Calu3 (cell line): ENCODE data around the gene SPDYE16. TPM values are rescaled to one million over a fixed set of nuclear protein-coding genes. Genes with fewer than 3 reads are reported as not detected.
"Not testable (repeated sequence)": the region's sequence is repeated elsewhere in the genome, so short reads cannot be mapped to it uniquely, and the experiment has no call there.

Experiments
- Bru-seq: library from RNA; stranded (reverse); fragments of 400-500 nt; gene quantifications from one replicate; lab custom pipeline; 2021; lab: Mats Ljungman, UMichigan
- BruChase-seq, 2 experiments: library from RNA; stranded (reverse); fragments of 400-500 nt; gene quantifications; one replicate each; lab custom pipeline; 2021; lab: Mats Ljungman, UMichigan
- BruUV-seq: library from RNA; stranded (reverse); fragments of 400-500 nt; replicated peaks from 2 replicates; lab custom pipeline; 2021; lab: Mats Ljungman, UMichigan
- CTCF ChIA-PET: fragments of 300-600 bp; sonication (Branson Sonifier 250); formaldehyde crosslinking; loops from one replicate; lab custom pipeline; 2022; ENCODE audit warnings: antibody characterized with exemption; lab: Charles Lee
- DNase-seq: peaks from one replicate; pipeline ENCODE4 v3.0.0; 2022
- H3K27ac Mint-ChIP-seq: one replicate; pipeline ENCODE4 v1.8.0; 2022; ENCODE audit warnings: mixed read lengths; ENCODE audit not compliant: unreplicated experiment
- H3K27me3 Mint-ChIP-seq: one replicate; pipeline ENCODE4 v1.8.0; 2022; ENCODE audit warnings: mixed read lengths; ENCODE audit not compliant: unreplicated experiment
- H3K36me3 Mint-ChIP-seq: one replicate; pipeline ENCODE4 v1.8.0; 2022; ENCODE audit warnings: mild to moderate bottlenecking, moderate library complexity, mixed read lengths; ENCODE audit not compliant: insufficient read depth, unreplicated experiment
- H3K4me1 Mint-ChIP-seq: one replicate; pipeline ENCODE4 v1.8.0; 2022; ENCODE audit warnings: mild to moderate bottlenecking, low read depth, mixed read lengths; ENCODE audit not compliant: unreplicated experiment
- H3K4me3 Mint-ChIP-seq: one replicate; pipeline ENCODE4 v1.8.0; 2022; ENCODE audit warnings: mild to moderate bottlenecking, low read depth, moderate library complexity, mixed read lengths; ENCODE audit not compliant: unreplicated experiment
- H3K9me3 Mint-ChIP-seq: one replicate; pipeline ENCODE4 v1.8.0; 2022; ENCODE audit warnings: low read depth, mixed read lengths; ENCODE audit not compliant: unreplicated experiment
- intact Hi-C: fragments of 100-400 bp; cut with micrococcal nuclease; formaldehyde crosslinking; loops from one replicate; pipeline ENCODE4 v1.10.0; 2022; ENCODE audit not compliant: unreplicated experiment
- long read RNA-seq: library from polyadenylated mRNA; stranded (forward); transcript quantifications from one replicate; pipeline ENCODE4 v2.0.0, GENCODE V29; 2022
- total RNA-seq: library from RNA; stranded (reverse); gene quantifications from 2 replicates; pipeline ENCODE4 v1.2.3, GENCODE V29; 2022

The SPDYE16 gene, protein sequence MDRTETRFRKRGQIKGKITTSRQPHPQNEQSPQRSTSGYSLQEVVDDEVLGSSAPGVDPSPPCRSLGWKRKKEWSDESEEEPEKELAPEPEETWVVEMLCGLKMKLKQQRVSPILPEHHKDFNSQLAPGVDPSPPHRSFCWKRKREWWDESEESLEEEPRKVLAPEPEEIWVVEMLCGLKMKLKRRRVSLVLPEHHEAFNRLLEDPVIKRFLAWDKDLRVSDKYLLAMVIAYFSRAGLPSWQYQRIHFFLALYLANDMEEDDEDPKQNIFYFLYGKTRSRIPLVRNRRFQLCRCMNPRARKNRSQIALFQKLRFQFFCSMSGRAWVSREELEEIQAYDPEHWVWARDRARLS
- not detected in 2 replicates for total RNA-seq
- percentile 11 among the genes with signal in this experiment for Bru-seq, nascent RNA
- BruChase-seq, experiment 1, labeled RNA remaining after a 6-hour chase = not detected
- percentile 9 among the genes with signal in this experiment for BruChase-seq, experiment 2, labeled RNA remaining after a 2-hour chase
- long read RNA-seq, partial matches to known transcripts = 0 of 3 reads
- long read RNA-seq, other reads (novel, unspliced or antisense) = 3 of 3 reads

DNA sequence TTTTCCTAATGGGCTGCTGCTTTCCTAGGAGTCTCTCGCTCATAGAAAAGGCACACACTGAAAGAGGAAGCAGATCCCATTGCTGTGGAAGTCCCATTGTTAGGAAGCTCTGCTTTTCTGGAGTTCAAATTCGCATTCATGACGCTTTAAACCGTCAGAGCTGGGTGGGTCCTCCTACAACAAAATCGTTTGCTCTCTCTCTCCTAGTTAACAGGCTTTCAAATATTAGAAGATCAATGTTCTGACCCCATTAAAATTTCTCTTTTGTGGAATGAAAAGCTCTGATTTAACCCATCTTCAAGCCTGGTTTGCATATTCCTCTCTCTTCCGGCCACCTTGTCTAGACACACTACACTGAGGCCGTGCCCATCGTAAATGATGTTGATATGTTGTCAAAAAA is at the start of gene SPDYE16:
Gene SPDYE16 (minus strand): TSS at position 101 of the 400 bp plus-strand sequence. CDS start 1,838 bp downstream, outside the sequence.
- CTCF ChIA-PET, intact Hi-C loops, H3K4me1 Mint-ChIP-seq, H3K4me3 Mint-ChIP-seq, H3K27me3 Mint-ChIP-seq, H3K36me3 Mint-ChIP-seq, H3K27ac Mint-ChIP-seq, H3K9me3 Mint-ChIP-seq, BruUV-seq, DNase-seq: not testable (repeated sequence)

DNA sequence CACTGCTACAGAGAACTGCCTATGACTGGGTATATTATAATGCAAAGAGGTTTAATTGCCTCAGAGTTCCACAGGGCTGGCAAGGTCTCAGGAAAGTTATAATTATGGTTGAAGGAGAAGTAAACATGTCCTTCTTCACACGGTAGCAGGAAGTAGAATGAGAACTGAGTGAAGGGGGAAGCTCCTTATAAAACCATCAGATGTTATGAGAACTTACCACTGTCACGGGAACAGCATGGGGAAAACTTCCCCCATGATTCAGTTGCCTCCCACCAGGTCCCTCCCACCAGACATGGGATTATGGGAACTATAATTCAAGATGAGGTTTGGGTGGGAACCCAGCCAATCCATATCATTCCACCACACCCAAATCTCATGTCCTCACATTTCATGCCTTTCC is 49.6 kb upstream of the SPDYE16 start:
- peaks cover 14% of the 10 kb centered on the region for H3K4me1 Mint-ChIP-seq
- H3K9me3 Mint-ChIP-seq, CTCF ChIA-PET, H3K27me3 Mint-ChIP-seq, intact Hi-C loops, H3K36me3 Mint-ChIP-seq, DNase-seq, BruUV-seq, H3K4me3 Mint-ChIP-seq, H3K27ac Mint-ChIP-seq: not testable (repeated sequence)

DNA sequence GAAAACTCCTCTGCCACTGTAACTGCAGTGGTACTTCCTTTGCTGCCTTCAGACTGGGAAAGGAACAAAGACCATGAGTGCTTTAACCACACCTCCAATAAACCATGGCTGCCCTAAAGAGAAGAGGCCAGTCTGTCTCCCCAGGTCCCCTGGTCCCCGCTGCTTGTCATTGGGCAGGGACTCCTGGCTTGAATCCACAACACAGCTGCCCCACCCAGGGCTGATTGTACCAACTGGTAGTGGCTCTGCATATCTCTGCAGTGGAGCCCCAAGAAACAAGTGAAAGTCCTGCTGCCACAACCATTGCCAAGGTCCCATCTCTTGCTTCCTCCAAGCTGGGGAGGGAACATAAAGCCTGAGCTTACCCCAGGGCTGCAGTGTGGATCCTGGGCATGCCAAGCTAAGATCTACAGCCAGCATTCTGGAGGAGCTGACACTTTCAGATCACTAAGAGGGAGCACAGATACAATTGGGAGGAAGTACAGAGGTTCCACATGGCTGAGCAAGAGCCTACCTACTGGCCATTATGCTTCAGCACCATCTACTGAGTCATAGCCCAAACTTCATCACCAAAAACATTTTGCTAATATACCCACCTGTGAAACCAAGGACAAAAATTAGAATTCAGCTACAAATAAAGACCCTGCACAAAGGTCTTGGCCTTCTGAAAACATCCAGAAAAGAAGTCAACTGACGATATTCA is 48.7 kb upstream of the SPDYE16 start:
- intact Hi-C loops, H3K4me3 Mint-ChIP-seq, H3K36me3 Mint-ChIP-seq, BruUV-seq, H3K27ac Mint-ChIP-seq, CTCF ChIA-PET, H3K27me3 Mint-ChIP-seq, DNase-seq, H3K9me3 Mint-ChIP-seq: not testable (repeated sequence)
- peaks cover 18% of the 10 kb centered on the region for H3K4me1 Mint-ChIP-seq

DNA sequence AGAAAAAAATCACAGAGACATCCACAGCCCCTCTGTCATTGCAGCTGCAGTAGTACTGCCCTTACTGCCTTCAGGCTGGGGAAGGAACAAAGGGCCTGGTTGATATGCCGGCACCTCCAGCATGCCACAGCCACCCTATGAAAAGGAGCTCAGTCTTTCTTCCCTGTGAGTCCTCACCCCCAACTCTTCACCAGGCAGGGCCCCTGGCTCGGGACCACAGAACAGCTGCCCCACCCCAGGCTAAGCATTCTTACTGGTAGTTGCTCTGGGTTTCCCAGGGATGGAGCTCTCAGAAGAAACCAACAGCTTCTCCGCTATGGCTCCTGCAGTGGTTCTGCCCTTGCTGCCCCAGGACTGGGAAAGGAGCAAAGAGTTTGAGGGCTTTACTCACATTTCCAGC is 47.9 kb upstream of the SPDYE16 start:
- CTCF ChIA-PET, BruUV-seq, H3K4me3 Mint-ChIP-seq, H3K9me3 Mint-ChIP-seq, H3K27me3 Mint-ChIP-seq, intact Hi-C loops, H3K27ac Mint-ChIP-seq, H3K36me3 Mint-ChIP-seq, DNase-seq: not testable (repeated sequence)
- peaks cover 26% of the 10 kb centered on the region for H3K4me1 Mint-ChIP-seq

DNA sequence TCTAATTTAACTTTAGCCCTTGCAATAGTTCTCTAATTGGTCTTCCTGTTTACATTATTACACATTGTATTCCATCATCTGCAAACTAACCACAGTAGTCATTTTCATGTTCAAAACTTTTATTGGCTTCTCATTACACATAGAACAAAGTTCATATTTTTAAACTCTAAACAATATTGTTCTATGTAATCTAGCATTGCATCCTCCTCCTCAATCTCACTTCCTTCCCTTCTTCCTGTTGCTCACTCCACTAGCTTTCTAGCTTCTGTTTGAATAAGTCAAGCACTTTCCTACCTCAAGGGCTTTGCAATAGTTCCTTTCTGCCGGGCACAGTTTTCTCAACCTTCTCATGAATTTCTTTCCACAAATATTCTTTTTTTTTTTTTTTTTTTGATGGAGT is 45.5 kb upstream of the SPDYE16 start:
- CTCF ChIA-PET, BruUV-seq, H3K36me3 Mint-ChIP-seq, DNase-seq, H3K9me3 Mint-ChIP-seq, H3K27ac Mint-ChIP-seq, intact Hi-C loops, H3K27me3 Mint-ChIP-seq, H3K4me3 Mint-ChIP-seq: not testable (repeated sequence)
- H3K4me1 Mint-ChIP-seq = peaks cover 37% of the 10 kb centered on the region

DNA sequence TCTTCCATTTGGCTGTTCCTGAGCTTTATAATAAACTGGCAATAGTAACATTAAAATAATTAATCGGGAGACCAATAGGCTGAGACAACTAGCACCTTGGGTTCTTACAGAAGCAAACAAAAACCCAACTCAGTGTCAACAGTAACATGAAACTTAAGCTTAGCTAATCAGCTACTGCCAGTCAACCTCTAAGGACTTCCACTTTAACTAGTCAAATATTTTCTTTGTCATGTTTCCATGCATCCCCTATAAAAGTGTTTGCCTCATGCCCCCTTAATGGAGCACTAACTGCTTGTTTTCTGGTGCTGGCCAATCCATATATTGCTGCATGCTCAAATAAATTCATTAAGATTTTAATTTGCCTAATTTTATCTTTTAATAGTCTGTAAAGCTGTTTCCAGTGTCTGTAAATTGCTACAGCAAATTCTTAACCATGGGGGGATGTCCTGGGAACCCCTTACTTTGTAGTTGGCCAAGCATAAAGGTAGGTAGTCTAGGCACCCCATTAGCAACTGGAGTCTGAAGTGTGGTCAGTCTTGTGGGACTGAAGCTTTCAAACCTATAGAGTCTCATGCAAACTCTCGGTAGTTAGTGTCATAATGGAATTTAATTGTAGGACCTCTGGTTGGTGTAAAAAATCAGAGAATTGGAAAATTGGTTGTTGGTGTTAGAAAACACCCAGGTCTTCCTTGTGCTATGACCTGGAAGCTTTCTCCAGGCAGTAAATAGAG is 43.7 kb upstream of the SPDYE16 start:
- H3K27me3 Mint-ChIP-seq, BruUV-seq, DNase-seq, H3K9me3 Mint-ChIP-seq, H3K4me3 Mint-ChIP-seq, H3K36me3 Mint-ChIP-seq, H3K27ac Mint-ChIP-seq, intact Hi-C loops, CTCF ChIA-PET: not testable (repeated sequence)
- H3K4me1 Mint-ChIP-seq = peaks cover 44% of the 10 kb centered on the region

DNA sequence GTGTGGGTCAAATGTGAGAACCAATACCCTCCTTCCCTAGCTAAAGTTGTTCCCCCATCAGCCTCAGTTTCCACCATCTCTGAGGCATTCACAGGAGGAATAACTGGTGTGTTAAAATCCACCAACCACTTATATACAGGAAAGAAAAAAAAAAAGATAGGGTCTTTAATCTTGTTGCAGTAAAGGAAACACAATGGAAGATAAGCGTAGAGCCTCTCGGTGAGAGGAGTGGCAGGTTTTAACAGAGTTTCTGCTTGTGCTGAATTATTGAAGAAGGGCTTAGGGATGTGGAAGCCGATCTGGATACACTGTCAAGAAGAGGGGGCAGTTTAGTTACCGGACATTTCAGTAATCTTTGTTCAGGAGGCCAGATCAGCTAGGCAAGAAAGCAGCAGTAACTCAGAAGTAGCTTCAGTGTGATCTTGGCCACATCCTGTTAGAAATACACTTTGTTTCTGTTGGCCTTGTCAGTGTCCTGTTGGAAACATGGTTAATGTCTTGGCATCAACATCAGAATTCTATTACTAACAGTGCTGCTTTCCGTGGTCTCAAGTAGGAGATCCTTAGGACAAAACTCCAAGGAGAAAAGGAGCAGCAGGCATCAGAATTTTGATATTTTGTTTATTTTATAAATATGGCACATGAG is 40.7 kb upstream of the SPDYE16 start:
- BruUV-seq = not testable (repeated sequence)

DNA sequence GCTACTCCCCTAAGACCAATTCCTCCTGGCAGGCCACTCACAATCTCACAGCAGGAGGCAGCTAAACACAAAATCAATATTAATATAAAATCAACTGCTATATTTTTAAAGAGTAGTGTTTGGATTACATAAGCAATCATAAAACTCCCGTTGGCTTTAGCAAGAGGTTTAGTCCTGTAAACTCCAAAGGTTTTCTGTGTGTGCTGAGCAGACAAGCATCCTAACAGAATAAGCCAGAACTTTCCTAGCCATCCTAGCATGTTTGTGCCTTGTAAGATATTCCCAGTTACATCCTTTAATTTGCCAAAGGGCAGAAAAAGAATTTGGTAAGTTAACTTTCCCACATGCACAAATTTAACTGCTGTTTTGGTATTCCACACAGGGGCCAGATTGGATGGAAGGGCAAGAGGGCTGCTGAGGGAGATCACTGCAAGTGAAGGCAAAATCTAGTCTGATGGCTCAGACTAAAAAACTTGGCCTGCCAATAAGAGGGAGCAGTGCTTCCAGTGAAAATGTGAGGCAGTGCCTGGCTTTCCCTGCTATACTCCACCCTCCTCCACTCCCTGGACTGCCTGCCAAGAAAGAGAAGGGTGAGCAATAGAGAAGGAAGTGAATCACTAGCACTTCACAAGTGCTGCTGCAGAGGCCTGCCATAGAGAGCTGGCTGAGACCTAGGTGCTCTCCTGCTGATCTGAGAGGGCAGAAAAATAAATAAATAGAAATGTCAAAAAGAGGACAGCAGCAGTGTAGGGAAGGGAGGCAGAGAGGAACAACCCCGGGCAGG is 39.9 kb upstream of the SPDYE16 start:
- H3K27me3 Mint-ChIP-seq, intact Hi-C loops, H3K9me3 Mint-ChIP-seq, CTCF ChIA-PET, BruUV-seq, H3K36me3 Mint-ChIP-seq: not testable (repeated sequence)
- peak overlapping the region; percentile 31 for H3K4me3 Mint-ChIP-seq
- peaks cover 40% of the 10 kb centered on the region for H3K4me1 Mint-ChIP-seq
- H3K27ac Mint-ChIP-seq = peak overlapping the region; percentile 54
- DNase-seq = peak; percentile 67

More for the DNA sequence above, 40.7 kb upstream of the SPDYE16 start:
- DNase-seq, CTCF ChIA-PET, intact Hi-C loops, H3K27me3 Mint-ChIP-seq, H3K9me3 Mint-ChIP-seq, H3K36me3 Mint-ChIP-seq: not testable (repeated sequence)
- H3K27ac Mint-ChIP-seq = peak overlapping the region; percentile 54
- peaks cover 47% of the 10 kb centered on the region for H3K4me1 Mint-ChIP-seq
- H3K4me3 Mint-ChIP-seq = peak overlapping the region; percentile 31
